SK-N-SH (cell line): ENCODE data around the gene GAS7. TPM values are rescaled to one million over a fixed set of nuclear protein-coding genes. Genes with fewer than 3 reads are reported as not detected.

Experiments used
- CTCF ChIA-PET: fragments of 300-600, 350-600 bp; formaldehyde crosslinking; extraction: SDS; loops from one replicate; lab custom pipeline; 2021; lab: Yijun Ruan, JAX
- POLR2A ChIA-PET: fragments of 350-600 bp; sonication (Branson Sonifier 250); formaldehyde crosslinking; extraction: SDS; loops from one replicate; lab custom pipeline; 2020; ENCODE audit warnings: antibody characterized with exemption, inconsistent platforms; lab: Yijun Ruan, JAX
- DNase-seq: peaks from one replicate; pipeline ENCODE4 v3.0.0; 2012
- H2AFZ ChIP-seq: fragments of 200-600 bp; sonication (generic); 2 replicates; pipeline ENCODE4 v1.8.1; 2016; ENCODE audit warnings: antibody characterized with exemption, mild to moderate bottlenecking, low read depth
- H3F3A ChIP-seq: fragments of 200-600 bp; sonication (generic); replicated peaks from 2 replicates; pipeline ENCODE3; 2016; ENCODE audit warnings: antibody characterized with exemption, mild to moderate bottlenecking; ENCODE audit not compliant: insufficient read depth
- H3K27ac ChIP-seq, 2 experiments: fragments of 200-500 bp in 1 of 2; fragments of 200-600 bp in 1 of 2; sonication (Bioruptor generic) in 1 of 2; sonication (generic), shearing (Covaris generic) in 1 of 2; 2 replicates each; pipeline versions ENCODE4 v1.5.1 to v1.6.1; 2014 to 2016; ENCODE audit warnings: low read depth in 2 of 2, inconsistent platforms in 1 of 2, low read length in 1 of 2, mild to moderate bottlenecking in 1 of 2, mixed read lengths in 1 of 2
- H3K27me3 ChIP-seq: fragments of 200-600 bp; sonication (generic), shearing (Covaris generic); 2 replicates; pipeline ENCODE4 v1.6.1; 2016; ENCODE audit warnings: mixed run types; ENCODE audit not compliant: insufficient read depth
- H3K36me3 ChIP-seq, 2 experiments: fragments of 200-500 bp in 1 of 2; fragments of 200-600 bp in 1 of 2; sonication (Bioruptor generic) in 1 of 2; sonication (generic) in 1 of 2; replicated peaks in 1 of 2; 2 replicates each; pipeline versions ENCODE3 to v1.5.1; 2014 to 2016; ENCODE audit warnings: low read length in 1 of 2, mild to moderate bottlenecking in 1 of 2; ENCODE audit not compliant: insufficient read depth in 2 of 2, control insufficient read depth in 1 of 2
- H3K4me1 ChIP-seq, 2 experiments: fragments of 200-500 bp in 1 of 2; fragments of 200-600 bp in 1 of 2; sonication (Bioruptor generic) in 1 of 2; sonication (generic), shearing (Covaris generic) in 1 of 2; 2 replicates each; pipeline versions ENCODE4 v1.5.1 to v1.6.1; 2014 to 2016; ENCODE audit warnings: low read depth in 1 of 2, low read length in 1 of 2, mixed run types in 1 of 2; ENCODE audit not compliant: insufficient read depth in 2 of 2, control insufficient read depth in 1 of 2
- H3K4me2 ChIP-seq: fragments of 200-600 bp; sonication (generic), shearing (Covaris generic); 2 replicates; pipeline ENCODE4 v1.6.1; 2017; ENCODE audit warnings: mixed run types
- H3K4me3 ChIP-seq, 2 experiments: fragments of 200-500 bp in 1 of 2; fragments of 200-600 bp in 1 of 2; sonication (Bioruptor generic) in 1 of 2; sonication (generic), shearing (Covaris generic) in 1 of 2; 2 replicates each; pipeline versions ENCODE4 v1.5.1 to v1.8.1; 2014 to 2016; ENCODE audit warnings: low read depth in 2 of 2, inconsistent platforms in 1 of 2, low read length in 1 of 2, mild to moderate bottlenecking in 1 of 2, mixed read lengths in 1 of 2, moderate library complexity in 1 of 2
- H3K79me2 ChIP-seq: fragments of 200-600 bp; sonication (generic); 2 replicates; pipeline ENCODE4 v1.8.1; 2017; ENCODE audit warnings: mild to moderate bottlenecking; ENCODE audit not compliant: insufficient read depth
- H3K9ac ChIP-seq: fragments of 200-600 bp; sonication (generic); 2 replicates; pipeline ENCODE4 v1.6.1; 2017; ENCODE audit warnings: mixed run types
- H3K9me2 ChIP-seq: fragments of 200-600 bp; sonication (generic); 2 replicates; pipeline ENCODE4 v1.6.1; 2017; ENCODE audit warnings: mixed run types
- H3K9me3 ChIP-seq: fragments of 200-600 bp; sonication (generic); 2 replicates; pipeline ENCODE4 v1.6.1; 2017; ENCODE audit warnings: mixed run types, mild to moderate bottlenecking, moderate library complexity
- H4K20me1 ChIP-seq: fragments of 200-600 bp; sonication (generic); 2 replicates; pipeline ENCODE4 v1.6.1; 2017; ENCODE audit warnings: mild to moderate bottlenecking, mixed run types; ENCODE audit not compliant: insufficient read depth
- EP300 ChIP-seq, 2 experiments: IDR thresholded peaks; 2 replicates each; pipeline versions ENCODE4 v1.4.0 to v1.6.1; 2012; ENCODE audit warnings: borderline replicate concordance in 1 of 2, low read depth in 1 of 2, low read length in 1 of 2
- FOSL2 ChIP-seq: IDR thresholded peaks from 2 replicates; pipeline ENCODE4 v1.4.0; 2012; ENCODE audit warnings: low read depth, mild to moderate bottlenecking, moderate library complexity, borderline replicate concordance
- GATA2 ChIP-seq: sonication (generic); formaldehyde crosslinking; IDR thresholded peaks from 2 replicates; pipeline ENCODE4 v1.5.0; 2020; ENCODE audit warnings: mild to moderate bottlenecking, missing genetic modification reagents
- JUND ChIP-seq: IDR thresholded peaks from 2 replicates; pipeline ENCODE4 v1.4.0; 2012
- MXI1 ChIP-seq: IDR thresholded peaks from 2 replicates; pipeline ENCODE4 v1.6.1; 2012; ENCODE audit warnings: mild to moderate bottlenecking, low read depth, low read length, improper control_type of control experiment
- NRF1 ChIP-seq: IDR thresholded peaks from 2 replicates; pipeline ENCODE4 v1.6.1; 2012; ENCODE audit warnings: low read depth, mild to moderate bottlenecking, low read length
- RAD21 ChIP-seq: IDR thresholded peaks from 2 replicates; pipeline ENCODE4 v1.6.1; 2012; ENCODE audit warnings: mild to moderate bottlenecking, low read length
- RCOR1 ChIP-seq: fragments of 150-350 bp; IDR thresholded peaks from 2 replicates; pipeline ENCODE4 v1.6.1; 2017; ENCODE audit warnings: antibody characterized with exemption, low read length
- SMC3 ChIP-seq: IDR thresholded peaks from 2 replicates; pipeline ENCODE4 v1.6.1; 2012; ENCODE audit warnings: low read depth, low read length, improper control_type of control experiment
- TAF1 ChIP-seq: IDR thresholded peaks from 2 replicates; pipeline ENCODE4 v1.6.1; 2012; ENCODE audit warnings: low read depth, mild to moderate bottlenecking, low read length, moderate library complexity, borderline replicate concordance
- TEAD4 ChIP-seq: IDR thresholded peaks from 2 replicates; pipeline ENCODE4 v1.4.0; 2012; ENCODE audit warnings: mild to moderate bottlenecking, borderline replicate concordance; ENCODE audit not compliant: insufficient read depth
- whole genome bisulfite sequencing: methylation state at CpG from one replicate; pipeline ENCODE4 v1.1.6; 2017; ENCODE audit warnings: low lambda C conversion rate; 5-methylcytosine and 5-hydroxymethylcytosine counted together
- polyA plus RNA-seq, 3 experiments: library from polyadenylated mRNA; depleted of rRNA; stranded (reverse); fragments of >200 nt; gene quantifications; 2 replicates each; pipeline ENCODE4 v1.2.3, GENCODE V29; 2012
- TF ChIP-seq, protein P1 (sequence below): fragments of 200-600 bp; sonication (generic); IDR thresholded peaks from 2 replicates; pipeline ENCODE4 v1.6.1; 2017; ENCODE audit warnings: antibody characterized with exemption, mild to moderate bottlenecking, moderate library complexity
- TF ChIP-seq, protein P2 (sequence below): IDR thresholded peaks from 2 replicates; pipeline ENCODE4 v1.4.0; 2012; ENCODE audit warnings: low read depth
- TF ChIP-seq, protein P3 (sequence below): IDR thresholded peaks from 2 replicates; pipeline ENCODE4 v1.6.1; 2012; ENCODE audit warnings: mild to moderate bottlenecking, low read depth, low read length, moderate library complexity
- TF ChIP-seq, protein P4 (sequence below): fragments of 150-350 bp; IDR thresholded peaks from 2 replicates; pipeline ENCODE4 v1.6.1; 2017; ENCODE audit warnings: antibody characterized with exemption, low read length, low read depth, borderline replicate concordance
- TF ChIP-seq, protein P5 (sequence below): IDR thresholded peaks from 2 replicates; pipeline ENCODE4 v1.4.0; 2012; ENCODE audit warnings: low read depth, borderline replicate concordance

GAS7 gene
- polyA plus RNA-seq, 1 of the 3 experiments (the other 2 are of a cell fraction): 0.12 TPM

DNA sequence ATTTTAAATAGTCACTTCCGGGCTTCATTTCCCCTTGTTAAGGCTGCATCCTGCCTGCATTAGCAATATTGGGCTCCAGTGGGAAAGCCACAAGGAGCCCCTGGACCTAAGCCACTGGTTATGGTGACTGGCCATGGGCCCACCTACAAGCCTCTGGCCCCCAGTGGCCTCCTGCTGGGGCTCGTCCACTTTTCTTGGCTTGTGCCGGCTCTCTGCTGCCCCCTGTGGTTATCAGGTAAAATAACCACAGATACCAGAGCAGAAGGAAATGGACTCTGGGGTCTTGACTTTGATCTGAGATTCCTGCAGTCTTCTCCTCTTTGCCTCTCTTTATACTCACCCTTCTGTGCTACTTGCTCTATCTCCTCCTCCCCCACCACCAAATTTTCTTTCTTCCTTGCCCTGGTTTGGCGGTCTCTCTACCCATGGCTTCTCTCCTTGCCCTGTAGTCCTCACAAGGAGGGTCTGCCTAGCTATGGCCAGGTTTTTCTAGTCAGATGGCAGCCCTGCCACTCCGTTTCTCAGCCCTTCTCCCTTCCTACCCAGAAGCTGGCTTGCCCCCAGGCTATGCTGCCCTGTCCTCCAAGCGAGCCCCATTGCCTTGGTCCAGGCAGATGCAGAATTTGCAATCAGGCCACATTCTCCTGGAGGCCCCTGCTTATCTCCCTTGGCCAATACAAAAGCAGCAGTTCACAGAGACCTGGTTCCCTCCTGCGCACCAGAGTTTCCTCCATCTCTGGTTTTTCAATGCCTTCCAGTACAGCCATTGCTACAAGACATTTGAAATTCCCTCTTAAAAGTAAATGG lies 210.4 kb downstream of the GAS7 start:
- Histone ChIP-seq H3K27me3 (no peaks in the 10 kb centered on the region), H2AFZ (no peak overlapping the region), H3K79me2 (no peaks in the 10 kb centered on the region), H3K36me3 (no peaks in the 10 kb centered on the region), H3K9me2 (no peaks in the 10 kb centered on the region)
- WGBS: 18% methylated on average over 7 of the region's 7 CpGs
- POLR2A ChIA-PET: no interaction called here
- no peak for TF ChIP-seq RCOR1
- TF ChIP-seq SMC3: peak; percentile 18; the same call in 1 of the 2 replicates
- TF ChIP-seq, protein P1, sequence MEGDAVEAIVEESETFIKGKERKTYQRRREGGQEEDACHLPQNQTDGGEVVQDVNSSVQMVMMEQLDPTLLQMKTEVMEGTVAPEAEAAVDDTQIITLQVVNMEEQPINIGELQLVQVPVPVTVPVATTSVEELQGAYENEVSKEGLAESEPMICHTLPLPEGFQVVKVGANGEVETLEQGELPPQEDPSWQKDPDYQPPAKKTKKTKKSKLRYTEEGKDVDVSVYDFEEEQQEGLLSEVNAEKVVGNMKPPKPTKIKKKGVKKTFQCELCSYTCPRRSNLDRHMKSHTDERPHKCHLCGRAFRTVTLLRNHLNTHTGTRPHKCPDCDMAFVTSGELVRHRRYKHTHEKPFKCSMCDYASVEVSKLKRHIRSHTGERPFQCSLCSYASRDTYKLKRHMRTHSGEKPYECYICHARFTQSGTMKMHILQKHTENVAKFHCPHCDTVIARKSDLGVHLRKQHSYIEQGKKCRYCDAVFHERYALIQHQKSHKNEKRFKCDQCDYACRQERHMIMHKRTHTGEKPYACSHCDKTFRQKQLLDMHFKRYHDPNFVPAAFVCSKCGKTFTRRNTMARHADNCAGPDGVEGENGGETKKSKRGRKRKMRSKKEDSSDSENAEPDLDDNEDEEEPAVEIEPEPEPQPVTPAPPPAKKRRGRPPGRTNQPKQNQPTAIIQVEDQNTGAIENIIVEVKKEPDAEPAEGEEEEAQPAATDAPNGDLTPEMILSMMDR: peak; percentile 74
- TF ChIP-seq JUND: no peak
- TF ChIP-seq, protein P2, sequence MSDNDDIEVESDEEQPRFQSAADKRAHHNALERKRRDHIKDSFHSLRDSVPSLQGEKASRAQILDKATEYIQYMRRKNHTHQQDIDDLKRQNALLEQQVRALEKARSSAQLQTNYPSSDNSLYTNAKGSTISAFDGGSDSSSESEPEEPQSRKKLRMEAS: no peak
- TF ChIP-seq RAD21: peak; percentile 42
- no peak for TF ChIP-seq MXI1
- TF ChIP-seq, protein P3, sequence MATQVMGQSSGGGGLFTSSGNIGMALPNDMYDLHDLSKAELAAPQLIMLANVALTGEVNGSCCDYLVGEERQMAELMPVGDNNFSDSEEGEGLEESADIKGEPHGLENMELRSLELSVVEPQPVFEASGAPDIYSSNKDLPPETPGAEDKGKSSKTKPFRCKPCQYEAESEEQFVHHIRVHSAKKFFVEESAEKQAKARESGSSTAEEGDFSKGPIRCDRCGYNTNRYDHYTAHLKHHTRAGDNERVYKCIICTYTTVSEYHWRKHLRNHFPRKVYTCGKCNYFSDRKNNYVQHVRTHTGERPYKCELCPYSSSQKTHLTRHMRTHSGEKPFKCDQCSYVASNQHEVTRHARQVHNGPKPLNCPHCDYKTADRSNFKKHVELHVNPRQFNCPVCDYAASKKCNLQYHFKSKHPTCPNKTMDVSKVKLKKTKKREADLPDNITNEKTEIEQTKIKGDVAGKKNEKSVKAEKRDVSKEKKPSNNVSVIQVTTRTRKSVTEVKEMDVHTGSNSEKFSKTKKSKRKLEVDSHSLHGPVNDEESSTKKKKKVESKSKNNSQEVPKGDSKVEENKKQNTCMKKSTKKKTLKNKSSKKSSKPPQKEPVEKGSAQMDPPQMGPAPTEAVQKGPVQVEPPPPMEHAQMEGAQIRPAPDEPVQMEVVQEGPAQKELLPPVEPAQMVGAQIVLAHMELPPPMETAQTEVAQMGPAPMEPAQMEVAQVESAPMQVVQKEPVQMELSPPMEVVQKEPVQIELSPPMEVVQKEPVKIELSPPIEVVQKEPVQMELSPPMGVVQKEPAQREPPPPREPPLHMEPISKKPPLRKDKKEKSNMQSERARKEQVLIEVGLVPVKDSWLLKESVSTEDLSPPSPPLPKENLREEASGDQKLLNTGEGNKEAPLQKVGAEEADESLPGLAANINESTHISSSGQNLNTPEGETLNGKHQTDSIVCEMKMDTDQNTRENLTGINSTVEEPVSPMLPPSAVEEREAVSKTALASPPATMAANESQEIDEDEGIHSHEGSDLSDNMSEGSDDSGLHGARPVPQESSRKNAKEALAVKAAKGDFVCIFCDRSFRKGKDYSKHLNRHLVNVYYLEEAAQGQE: no peak
- TF ChIP-seq, all 33 proteins: peak for 3
- Histone ChIP-seq H3K9ac (no peak overlapping the region), H3K4me2 (no peak overlapping the region), H3K4me3 (peak overlapping the region in 1 of 2 experiments; percentile 39; a peak in 1 of 4 replicates), H3K4me1 (peaks cover 0 to 3% of the 10 kb centered on the region in 2 experiments; a peak in 1 of 4 replicates), H3F3A (no peaks in the 10 kb centered on the region), H4K20me1 (no peaks in the 10 kb centered on the region), H3K27ac (no peak overlapping the region), H3K9me3 (no peaks in the 10 kb centered on the region)
- CTCF ChIA-PET: interaction anchor here (0.6 to 1.6 kb wide), 10 partner anchors 8 to 239 kb away, joined by 3 to 5 read pairs (median 3); no protein-coding TSS in a partner anchor
- DNase-seq: peak; percentile 58

DNA sequence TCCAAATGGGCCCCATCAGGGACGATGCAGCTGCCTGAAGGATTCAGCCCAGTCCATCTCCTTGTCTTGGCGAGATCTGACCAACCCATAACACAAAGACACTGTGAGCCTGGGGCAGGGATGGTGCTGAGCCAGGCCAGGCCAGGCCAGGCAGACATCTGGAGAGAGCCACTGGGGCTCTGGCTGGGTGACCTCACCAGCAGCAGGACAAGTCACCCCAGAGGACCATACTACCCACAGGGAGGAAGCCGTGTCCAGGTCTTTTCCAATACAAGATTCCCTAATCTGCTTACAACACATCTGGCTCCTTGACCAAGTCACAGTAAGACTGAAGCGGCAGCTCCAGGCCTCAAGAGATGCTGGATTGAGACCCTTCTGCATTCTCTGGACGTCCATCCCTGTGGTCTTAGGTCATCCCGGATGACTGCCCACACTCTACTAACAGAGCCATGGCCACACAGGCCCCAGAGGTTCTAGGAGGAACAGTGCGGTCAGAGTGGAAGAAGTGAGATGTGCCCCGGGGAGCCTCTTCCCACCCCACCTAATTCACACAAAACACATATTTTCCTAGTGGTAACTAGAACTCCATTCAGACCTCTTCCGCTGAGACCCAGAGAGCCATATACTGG lies 211.5 kb downstream of the GAS7 start:
- Histone ChIP-seq H3K27ac (no peak overlapping the region), H4K20me1 (no peaks in the 10 kb centered on the region), H3F3A (no peaks in the 10 kb centered on the region), H2AFZ (no peak overlapping the region), H3K4me2 (no peak overlapping the region), H3K4me3 (no peak overlapping the region), H3K27me3 (no peaks in the 10 kb centered on the region; the same call in 1 of the 2 replicates), H3K9me3 (no peaks in the 10 kb centered on the region), H3K9me2 (no peaks in the 10 kb centered on the region), H3K9ac (no peak overlapping the region), H3K36me3 (no peaks in the 10 kb centered on the region), H3K4me1 (peaks cover 0 to 3% of the 10 kb centered on the region in 2 experiments; a peak in 1 of 4 replicates), H3K79me2 (no peaks in the 10 kb centered on the region)
- no peak for DNase-seq
- ChIA-PET CTCF (interaction anchor here (0.6 to 1.6 kb wide), 11 partner anchors 13 to 628 kb away, joined by 3 to 5 read pairs (median 3); no protein-coding TSS in a partner anchor), POLR2A (no interaction called here)
- WGBS: 29% methylated on average over 8 of the region's 9 CpGs
- TF ChIP-seq TEAD4 (no peak), SMC3 (no peak), RCOR1 (no peak), RAD21 (no peak), GATA2 (CRISPR knock-in tag) (no peak), NRF1 (no peak), EP300 (IDR thresholded peaks at IDR 0.05; ENCODE audit: borderline replicate concordance in 1 of 2, low read depth in 1 of 2, low read length in 1 of 2) (no peak), FOSL2 (no peak), TAF1 (no peak)
- TF ChIP-seq, protein P4, sequence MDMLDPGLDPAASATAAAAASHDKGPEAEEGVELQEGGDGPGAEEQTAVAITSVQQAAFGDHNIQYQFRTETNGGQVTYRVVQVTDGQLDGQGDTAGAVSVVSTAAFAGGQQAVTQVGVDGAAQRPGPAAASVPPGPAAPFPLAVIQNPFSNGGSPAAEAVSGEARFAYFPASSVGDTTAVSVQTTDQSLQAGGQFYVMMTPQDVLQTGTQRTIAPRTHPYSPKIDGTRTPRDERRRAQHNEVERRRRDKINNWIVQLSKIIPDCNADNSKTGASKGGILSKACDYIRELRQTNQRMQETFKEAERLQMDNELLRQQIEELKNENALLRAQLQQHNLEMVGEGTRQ: no peak
- TF ChIP-seq, protein P5, sequence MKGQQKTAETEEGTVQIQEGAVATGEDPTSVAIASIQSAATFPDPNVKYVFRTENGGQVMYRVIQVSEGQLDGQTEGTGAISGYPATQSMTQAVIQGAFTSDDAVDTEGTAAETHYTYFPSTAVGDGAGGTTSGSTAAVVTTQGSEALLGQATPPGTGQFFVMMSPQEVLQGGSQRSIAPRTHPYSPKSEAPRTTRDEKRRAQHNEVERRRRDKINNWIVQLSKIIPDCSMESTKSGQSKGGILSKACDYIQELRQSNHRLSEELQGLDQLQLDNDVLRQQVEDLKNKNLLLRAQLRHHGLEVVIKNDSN: no peak
